HG02610 (cell line): Measurements from ENCODE around the gene VWA1.
"Not testable (repeated sequence)": the region's sequence is repeated elsewhere in the genome, so short reads cannot be mapped to it uniquely, and the experiment has no call there.

Experiments
- ATAC-seq: cut with Tn5 transposase; IDR thresholded peaks from one replicate; pipeline ENCODE4 v1.9.1; 2021; ENCODE audit warnings: mild to moderate bottlenecking, moderate library complexity; ENCODE audit not compliant: unreplicated experiment

VWA1 gene

GRCh38 chr1:1454286-1455056 lies 19.0 kb downstream of the VWA1 start:
- ATAC-seq = not testable (repeated sequence)

- no peak for ATAC-seq
Measured at GRCh38 chr1:1455366-1455884, 19.9 kb downstream of the VWA1 start.

- not testable (repeated sequence) for ATAC-seq
Measured at GRCh38 chr1:1455934-1456333, 20.4 kb downstream of the VWA1 start.

- ATAC-seq = not testable (repeated sequence)
Measured at GRCh38 chr1:1456683-1457255, 21.3 kb downstream of the VWA1 start.

- ATAC-seq = not testable (repeated sequence)
Measured at GRCh38 chr1:1459156-1459555, 23.7 kb downstream of the VWA1 start.

- ATAC-seq = not testable (repeated sequence)
Measured at GRCh38 chr1:1459711-1460110, 24.2 kb downstream of the VWA1 start.

GRCh38 chr1:1460540-1461130 lies 25.1 kb downstream of the VWA1 start:
- ATAC-seq = no peak

- no peak for ATAC-seq
Measured at GRCh38 chr1:1461721-1462317, 26.3 kb downstream of the VWA1 start.

GRCh38 chr1:1462318-1462966 lies 27.0 kb downstream of the VWA1 start:
- ATAC-seq = no peak

- no peak for ATAC-seq
Measured at GRCh38 chr1:1463312-1463711, 27.8 kb downstream of the VWA1 start.

GRCh38 chr1:1468196-1468985 lies 32.9 kb downstream of the VWA1 start:
- ATAC-seq = not testable (repeated sequence)

- no peak for ATAC-seq
Measured at GRCh38 chr1:1470626-1471388, 35.3 kb downstream of the VWA1 start.

GRCh38 chr1:1471389-1472052 lies 36.0 kb downstream of the VWA1 start, which contains the start of gene ATAD3B:
TSS of gene ATAD3B (plus strand) at chr1:1471765. CDS start at chr1:1471885, 120 bp downstream.
- peak; percentile 78 for ATAC-seq

- peak; percentile 16 for ATAC-seq
Measured at GRCh38 chr1:1472053-1472876, 36.8 kb downstream of the VWA1 start.

GRCh38 chr1:1476011-1476410 lies 40.5 kb downstream of the VWA1 start:
- not testable (repeated sequence) for ATAC-seq

GRCh38 chr1:1477206-1477605 lies 41.7 kb downstream of the VWA1 start:
- ATAC-seq = no peak

- no peak for ATAC-seq
Measured at GRCh38 chr1:1479547-1480487, 44.3 kb downstream of the VWA1 start.
